Activated T-helper 17 cell treated with anti-CD3 and anti-CD28 coated beads, Interleukin-2, amount 50 U/mL, for 72 hours (primary cell): ENCODE data around the gene CCR6. TPM values are rescaled to one million over a fixed set of nuclear protein-coding genes. Genes with fewer than 3 reads are reported as not detected.
A peak's percentile ranks its signal among the peaks of the same experiment; 100 is the strongest.

Source experiments
- ATAC-seq: fragments of 150-1000 bp; cut with Tn5 transposase; replicated peaks from 2 replicates; pipeline ENCODE4 v1.10.0; 2021; ENCODE audit warnings: mild to moderate bottlenecking, moderate library complexity
- H3K27ac Mint-ChIP-seq: one replicate; pipeline ENCODE4 v1.8.0; 2022; ENCODE audit warnings: mixed read lengths
- H3K27me3 Mint-ChIP-seq: one replicate; pipeline ENCODE4 v1.8.0; 2022; ENCODE audit warnings: mixed read lengths
- H3K36me3 Mint-ChIP-seq: one replicate; pipeline ENCODE4 v1.8.0; 2022; ENCODE audit warnings: low read depth, mild to moderate bottlenecking, mixed read lengths
- H3K4me1 Mint-ChIP-seq: one replicate; pipeline ENCODE4 v1.8.0; 2022; ENCODE audit warnings: mixed read lengths
- H3K4me3 Mint-ChIP-seq: one replicate; pipeline ENCODE4 v1.8.0; 2022; ENCODE audit warnings: mild to moderate bottlenecking, mixed read lengths
- H3K9me3 Mint-ChIP-seq: one replicate; pipeline ENCODE4 v1.8.0; 2022; ENCODE audit warnings: mixed read lengths
- total RNA-seq, 2 donors: library from RNA; stranded (reverse); gene quantifications; one replicate each; pipeline ENCODE4 v1.2.3, GENCODE V29; 2022

Gene CCR6
- total RNA-seq, 2 donors from 2014 or later = 31.5 to 55.7 TPM

DNA sequence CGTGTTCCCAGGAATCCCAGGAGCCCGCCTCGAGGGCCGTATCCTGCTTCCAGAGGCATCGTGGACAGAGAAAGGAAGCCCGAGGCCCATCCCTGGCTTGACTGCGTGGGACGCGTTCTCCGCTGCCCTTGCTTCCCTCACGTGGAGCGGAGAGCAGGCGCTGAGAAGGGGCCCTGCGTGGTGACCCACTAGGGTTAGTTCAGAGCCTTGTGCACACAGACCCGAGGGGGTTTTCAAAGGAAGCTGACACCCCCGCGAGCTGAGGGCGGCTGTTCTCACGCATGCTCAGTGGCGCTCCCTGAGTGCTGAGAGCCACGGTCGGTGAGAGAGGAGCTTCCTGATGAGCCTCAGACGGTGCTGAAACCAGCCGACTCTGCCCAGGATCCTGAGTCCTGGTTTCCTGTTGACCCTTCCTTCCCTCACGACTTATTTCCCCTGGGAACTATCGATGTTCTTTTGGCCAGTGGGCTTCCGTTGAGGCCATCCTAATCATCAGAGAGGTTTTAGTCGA is 28.9 kb upstream of the CCR6 start:
- Mint-ChIP-seq H3K27ac (peak overlapping the region; percentile 92), H3K27me3 (no peaks in the 10 kb centered on the region), H3K4me3 (peak overlapping the region; percentile 86), H3K36me3 (no peaks in the 10 kb centered on the region), H3K4me1 (peaks cover 55% of the 10 kb centered on the region), H3K9me3 (no peaks in the 10 kb centered on the region)
- ATAC-seq = peak; percentile 71

DNA sequence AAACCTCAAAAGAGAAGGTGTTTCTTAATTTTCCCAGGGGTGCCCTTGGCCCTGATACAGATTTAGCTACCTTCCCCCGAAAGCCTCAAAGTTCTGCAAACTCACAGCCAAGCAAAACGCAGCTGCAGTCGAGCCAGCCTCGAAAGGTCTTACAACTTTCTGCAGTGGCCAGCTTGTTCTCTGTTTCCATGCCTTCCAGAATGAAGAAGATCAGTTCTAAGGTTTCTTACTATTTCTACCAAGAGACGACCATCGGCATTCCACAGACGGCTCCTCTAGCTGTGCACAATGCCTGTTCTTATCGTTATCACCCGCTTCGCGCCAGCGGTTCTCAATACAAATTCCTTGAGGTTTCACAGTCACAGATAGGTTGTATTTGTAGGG is 28.5 kb upstream of the CCR6 start:
- H3K27ac Mint-ChIP-seq = peak overlapping the region; percentile 92
- H3K4me3 Mint-ChIP-seq = peak overlapping the region; percentile 86
- no peaks in the 10 kb centered on the region for H3K36me3 Mint-ChIP-seq
- H3K4me1 Mint-ChIP-seq = peaks cover 58% of the 10 kb centered on the region
- peak; percentile 11 for ATAC-seq
- no peaks in the 10 kb centered on the region for H3K9me3 Mint-ChIP-seq
- H3K27me3 Mint-ChIP-seq = no peaks in the 10 kb centered on the region

DNA sequence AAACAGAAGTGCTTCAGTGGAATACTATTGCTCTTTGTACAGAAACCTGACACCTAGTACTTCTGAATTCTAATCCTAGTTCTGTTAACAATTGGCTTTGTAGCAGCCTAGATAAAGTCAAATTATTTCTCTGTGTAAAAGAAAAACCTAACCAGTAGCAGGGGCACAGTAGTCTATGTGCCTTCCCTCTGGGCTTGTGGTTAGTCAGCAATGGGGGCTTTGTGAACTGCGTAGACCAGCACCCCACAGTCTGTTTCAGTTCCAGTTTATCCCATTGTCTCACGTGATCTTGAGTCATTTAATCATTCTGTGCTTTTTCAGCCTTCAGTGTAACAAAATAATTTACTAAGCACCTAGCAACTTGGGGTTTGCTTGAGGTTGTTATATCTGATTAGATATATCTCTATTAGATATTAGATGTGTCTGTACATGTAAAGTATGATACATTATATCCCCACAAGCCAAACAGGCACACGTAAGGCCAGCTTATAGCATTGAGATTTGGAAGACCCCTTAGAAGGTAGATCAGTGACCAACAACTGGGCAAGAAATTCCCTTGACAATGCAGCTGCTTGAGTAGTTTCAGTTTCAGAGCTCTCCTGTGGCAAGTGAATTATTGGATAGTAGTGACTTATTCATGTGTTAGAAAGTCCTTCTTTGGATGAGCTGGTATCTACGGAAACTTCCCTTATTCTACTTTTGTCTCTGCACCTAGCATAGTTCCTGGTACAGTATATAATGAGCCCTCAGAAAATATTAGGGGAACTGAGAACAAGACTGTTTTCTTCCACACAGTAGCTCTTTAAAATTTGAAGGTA is 27.9 kb upstream of the CCR6 start:
- Mint-ChIP-seq H3K9me3 (no peaks in the 10 kb centered on the region), H3K4me3 (peak overlapping the region; percentile 86), H3K27ac (peak overlapping the region; percentile 92), H3K27me3 (no peaks in the 10 kb centered on the region), H3K4me1 (peaks cover 64% of the 10 kb centered on the region), H3K36me3 (no peaks in the 10 kb centered on the region)
- peak; percentile 67 for ATAC-seq

DNA sequence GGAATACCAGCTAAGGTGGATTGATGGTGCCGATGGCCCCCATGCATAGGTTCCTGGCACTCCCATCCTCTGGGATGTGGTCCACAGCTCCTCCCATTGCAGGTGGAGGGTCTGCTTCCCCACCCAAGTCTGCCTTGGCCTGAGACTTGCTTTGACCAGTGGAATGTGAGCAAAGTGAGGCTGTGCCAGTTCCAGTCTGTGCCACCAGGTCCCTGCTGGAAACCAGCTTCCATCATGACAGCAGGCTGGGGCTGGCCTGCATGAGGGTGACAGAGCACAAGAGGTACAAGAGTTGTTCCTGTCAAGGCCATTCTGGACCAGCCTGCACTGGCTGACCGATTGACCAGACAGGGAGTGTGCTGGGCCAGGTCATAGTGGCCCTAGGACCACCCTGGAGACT is 27.0 kb upstream of the CCR6 start:
- Mint-ChIP-seq H3K27ac (no peak overlapping the region), H3K36me3 (no peaks in the 10 kb centered on the region), H3K9me3 (no peaks in the 10 kb centered on the region), H3K27me3 (no peaks in the 10 kb centered on the region), H3K4me1 (peaks cover 58% of the 10 kb centered on the region), H3K4me3 (peak overlapping the region; percentile 86)
- no peak for ATAC-seq

DNA sequence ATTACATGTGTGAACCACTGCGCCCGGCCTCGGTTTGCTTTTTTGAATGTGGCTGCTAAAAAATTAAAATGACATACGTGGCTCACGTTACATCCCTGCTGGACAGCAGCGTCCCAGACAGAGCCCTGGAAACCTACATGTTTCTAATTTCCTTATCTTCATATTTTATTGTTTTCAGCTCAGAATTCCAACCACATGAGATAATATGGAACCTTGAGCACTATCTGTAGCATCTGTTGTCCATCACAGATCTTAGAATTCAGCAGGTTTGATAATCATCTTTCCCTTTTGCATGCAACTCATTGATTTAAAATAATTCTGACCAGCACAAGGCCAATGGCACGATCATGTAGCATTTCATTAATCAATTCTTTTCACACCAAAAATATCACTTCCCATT is 25.9 kb upstream of the CCR6 start:
- Mint-ChIP-seq H3K27me3 (no peaks in the 10 kb centered on the region), H3K27ac (no peak overlapping the region), H3K4me1 (peaks cover 47% of the 10 kb centered on the region), H3K36me3 (no peaks in the 10 kb centered on the region), H3K4me3 (no peak overlapping the region), H3K9me3 (no peaks in the 10 kb centered on the region)
- no peak for ATAC-seq

DNA sequence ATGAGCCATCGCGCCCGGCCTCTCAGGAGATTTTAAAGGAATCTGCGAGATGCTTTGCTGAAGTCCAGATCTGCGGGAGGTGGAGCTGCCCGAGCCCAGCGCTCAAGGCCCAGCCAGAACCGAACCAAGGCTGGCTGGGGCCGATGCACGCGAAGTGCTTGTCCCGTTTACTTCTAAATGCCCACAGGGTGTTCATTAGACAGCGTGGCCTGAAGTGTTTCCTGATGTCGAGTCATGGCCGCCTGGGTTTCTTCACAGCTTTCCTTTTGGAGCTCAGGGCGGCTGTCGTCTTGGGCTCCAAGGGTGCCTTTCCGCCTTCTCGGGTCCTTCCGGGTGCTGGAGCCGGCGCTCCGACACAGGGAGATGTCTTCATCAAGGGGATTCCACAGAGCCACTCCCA is 25.1 kb upstream of the CCR6 start:
- no peaks in the 10 kb centered on the region for H3K9me3 Mint-ChIP-seq
- no peaks in the 10 kb centered on the region for H3K36me3 Mint-ChIP-seq
- no peak overlapping the region for H3K4me3 Mint-ChIP-seq
- ATAC-seq = no peak
- no peak overlapping the region for H3K27ac Mint-ChIP-seq
- no peaks in the 10 kb centered on the region for H3K27me3 Mint-ChIP-seq
- peaks cover 42% of the 10 kb centered on the region for H3K4me1 Mint-ChIP-seq

DNA sequence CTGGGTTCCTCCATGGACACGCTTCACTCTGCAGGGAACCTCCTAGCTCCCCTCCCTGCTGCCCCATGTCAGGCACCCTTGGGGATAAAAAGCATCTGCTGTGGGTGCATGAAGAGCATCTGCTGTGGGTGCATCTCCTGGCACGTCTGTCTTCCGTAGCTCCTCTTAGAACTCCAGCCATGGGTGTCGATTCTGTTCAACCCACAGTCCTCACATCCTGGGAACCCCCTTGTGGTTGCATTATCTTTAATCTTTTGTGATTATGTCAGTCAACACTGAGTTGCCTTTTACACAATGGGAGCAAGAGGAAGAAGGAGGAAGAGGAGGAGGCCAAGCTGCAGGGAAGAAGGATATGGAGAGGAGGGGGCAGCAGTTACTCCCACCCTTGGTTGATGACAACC is 24.1 kb upstream of the CCR6 start:
- Mint-ChIP-seq H3K27ac (peak overlapping the region; percentile 48), H3K9me3 (no peaks in the 10 kb centered on the region), H3K4me1 (peaks cover 44% of the 10 kb centered on the region), H3K27me3 (no peaks in the 10 kb centered on the region), H3K4me3 (peak overlapping the region; percentile 53), H3K36me3 (no peaks in the 10 kb centered on the region)
- ATAC-seq = peak; percentile 32

DNA sequence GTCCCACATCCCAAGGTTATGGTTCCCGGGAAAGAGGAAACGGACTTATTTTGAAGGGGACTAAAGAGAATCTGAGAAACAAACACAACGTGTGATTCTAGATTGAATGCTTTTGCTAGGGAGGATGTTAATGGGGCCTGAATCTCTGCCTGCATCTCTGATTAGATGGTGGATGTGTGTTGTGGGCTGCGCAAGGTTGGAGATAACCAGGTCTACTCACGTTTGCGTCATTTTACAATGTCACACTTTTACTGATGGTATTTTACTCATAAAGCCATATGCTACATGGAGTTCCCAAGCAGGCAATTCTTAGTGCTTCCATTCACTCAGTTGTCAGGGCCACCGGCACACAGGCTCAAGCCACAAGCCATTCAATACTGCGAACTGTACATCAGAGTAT is 23.2 kb upstream of the CCR6 start:
- Mint-ChIP-seq H3K27ac (no peak overlapping the region), H3K4me3 (no peak overlapping the region), H3K9me3 (no peaks in the 10 kb centered on the region), H3K4me1 (peaks cover 40% of the 10 kb centered on the region), H3K27me3 (no peaks in the 10 kb centered on the region), H3K36me3 (no peaks in the 10 kb centered on the region)
- ATAC-seq = no peak

DNA sequence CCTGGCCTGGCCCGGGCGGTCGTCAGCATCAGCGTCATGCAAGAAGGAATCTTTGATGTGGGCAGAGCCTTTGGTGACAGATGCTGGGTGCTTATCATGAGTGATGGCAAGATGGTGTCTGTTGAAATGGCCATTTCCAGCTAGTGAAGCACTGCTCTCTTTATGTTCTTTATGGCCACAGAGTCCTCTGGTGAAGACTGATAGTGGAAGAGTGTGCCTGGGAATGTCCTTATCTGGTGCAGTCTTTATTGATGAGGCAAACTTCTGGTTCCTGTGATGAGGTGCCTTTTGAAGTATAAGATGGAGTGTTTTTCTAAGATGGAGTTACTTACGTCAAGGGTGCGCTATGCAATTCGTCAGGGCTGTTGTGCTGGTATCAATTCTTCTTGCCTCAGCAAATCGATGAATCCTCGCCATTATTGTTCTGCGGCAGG is 22.6 kb upstream of the CCR6 start:
- Mint-ChIP-seq H3K9me3 (no peaks in the 10 kb centered on the region), H3K4me1 (peaks cover 35% of the 10 kb centered on the region), H3K27ac (no peak overlapping the region), H3K27me3 (no peaks in the 10 kb centered on the region), H3K36me3 (no peaks in the 10 kb centered on the region), H3K4me3 (no peak overlapping the region)
- ATAC-seq = no peak

DNA sequence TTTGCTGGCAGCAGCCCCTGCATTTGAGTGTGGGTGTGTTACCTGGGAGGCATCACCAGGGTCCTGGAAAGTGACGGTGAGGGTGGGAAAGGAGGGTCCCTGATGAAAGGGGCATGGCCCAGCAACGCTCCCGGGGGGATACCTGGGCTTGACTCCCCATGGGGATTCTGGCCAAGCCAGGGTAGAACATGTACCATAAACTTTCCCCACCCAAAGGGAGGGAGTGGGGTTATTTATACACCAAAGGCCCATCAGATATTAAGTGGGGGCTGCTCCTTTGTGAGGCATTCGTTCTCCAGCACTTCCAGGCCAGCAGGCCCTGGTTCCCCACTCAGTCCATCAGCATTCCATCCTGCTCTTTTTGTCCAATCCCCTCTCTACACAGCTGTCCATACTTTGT is 20.6 kb upstream of the CCR6 start:
- ATAC-seq = no peak
- H3K27ac Mint-ChIP-seq = no peak overlapping the region
- no peaks in the 10 kb centered on the region for H3K27me3 Mint-ChIP-seq
- H3K36me3 Mint-ChIP-seq = no peaks in the 10 kb centered on the region
- peaks cover 38% of the 10 kb centered on the region for H3K4me1 Mint-ChIP-seq
- no peaks in the 10 kb centered on the region for H3K9me3 Mint-ChIP-seq
- H3K4me3 Mint-ChIP-seq = no peak overlapping the region

DNA sequence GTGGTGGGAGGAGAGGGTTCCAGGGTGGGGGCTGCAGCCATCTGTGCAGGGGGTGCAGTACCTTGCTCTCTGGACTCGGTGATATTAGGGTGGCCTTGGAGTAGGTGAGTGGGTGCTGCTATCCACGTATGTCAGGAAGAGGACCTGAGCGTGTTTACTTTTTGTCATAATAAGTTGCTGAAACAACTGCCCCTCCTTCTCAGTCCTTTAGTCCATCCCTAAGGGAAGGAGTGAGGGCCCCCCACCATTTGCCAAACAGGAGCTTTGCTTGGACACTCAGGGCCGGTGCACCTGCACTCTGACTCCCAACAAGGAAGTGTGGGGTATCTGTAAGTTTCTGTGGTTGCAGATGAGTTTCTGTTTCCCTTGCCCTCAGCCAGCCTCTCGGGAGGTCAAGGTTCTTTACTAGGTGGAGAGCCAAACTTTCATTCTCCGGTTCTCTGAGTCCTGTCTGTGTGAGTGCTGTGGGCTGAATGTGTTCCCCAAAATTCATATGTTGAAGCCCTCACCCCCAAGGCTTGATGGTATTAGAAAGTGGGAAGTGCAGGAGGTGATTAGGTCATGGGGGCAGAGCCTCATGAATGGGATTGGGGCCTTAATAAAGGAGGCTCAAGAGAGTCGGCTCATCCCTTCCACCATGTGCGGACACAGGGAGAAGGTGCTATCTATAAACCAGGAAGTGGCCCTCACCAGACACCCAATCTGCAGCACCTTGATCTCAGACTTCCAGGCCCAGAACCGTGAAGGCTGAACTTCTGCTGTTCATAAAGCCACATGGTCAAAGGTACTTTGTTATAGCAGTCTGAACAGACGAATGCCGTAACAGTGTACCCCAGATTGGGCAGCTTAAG is 19.6 kb upstream of the CCR6 start:
- Mint-ChIP-seq H3K9me3 (no peaks in the 10 kb centered on the region), H3K4me1 (peaks cover 40% of the 10 kb centered on the region), H3K36me3 (no peaks in the 10 kb centered on the region), H3K27me3 (no peaks in the 10 kb centered on the region), H3K27ac (peak overlapping the region; percentile 11), H3K4me3 (peak overlapping the region; percentile 33)
- ATAC-seq = peak; percentile 51

DNA sequence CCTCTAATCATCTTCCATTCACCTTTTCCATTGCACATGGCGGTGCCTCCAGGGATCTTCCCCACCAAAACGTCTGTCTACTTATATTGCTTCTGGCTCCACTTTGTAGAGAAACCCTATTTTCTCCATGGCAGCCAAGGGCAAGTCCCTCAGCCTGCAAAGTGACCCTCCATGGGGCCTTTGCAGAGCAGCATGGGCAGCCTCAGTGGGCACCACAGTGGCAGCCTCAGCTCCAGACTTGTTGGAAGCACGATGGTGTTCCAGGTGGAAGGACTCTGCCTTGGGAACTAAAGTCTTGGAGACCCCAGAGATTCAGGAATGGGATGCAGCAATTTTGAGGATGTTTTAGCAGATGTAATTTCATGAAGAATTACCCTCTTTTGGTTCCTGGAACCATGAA is 18.5 kb upstream of the CCR6 start:
- Mint-ChIP-seq H3K4me3 (no peak overlapping the region), H3K27ac (no peak overlapping the region), H3K27me3 (no peaks in the 10 kb centered on the region), H3K36me3 (no peaks in the 10 kb centered on the region), H3K9me3 (no peaks in the 10 kb centered on the region), H3K4me1 (peaks cover 33% of the 10 kb centered on the region)
- no peak for ATAC-seq

DNA sequence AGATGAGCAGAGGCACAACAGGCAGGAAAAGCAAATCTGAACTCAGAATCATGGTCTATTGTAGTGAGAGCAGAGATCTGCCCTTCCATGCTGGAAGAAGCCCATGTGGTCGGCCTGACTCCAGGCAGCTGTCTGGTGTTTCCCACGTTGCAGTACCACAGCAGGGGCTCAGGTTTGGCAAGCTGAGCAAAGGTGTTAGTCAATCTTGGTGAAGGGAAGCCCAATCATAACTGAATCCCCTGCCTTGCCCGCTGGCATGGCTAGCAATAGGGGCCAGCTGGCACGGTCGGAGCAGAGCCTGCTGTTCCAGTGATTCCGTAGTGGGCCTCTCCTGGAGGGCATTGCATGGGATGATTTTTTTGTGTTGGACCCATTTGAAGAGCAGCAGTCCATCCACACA is 17.8 kb upstream of the CCR6 start:
- Mint-ChIP-seq H3K4me1 (peaks cover 33% of the 10 kb centered on the region), H3K36me3 (no peaks in the 10 kb centered on the region), H3K27me3 (no peaks in the 10 kb centered on the region), H3K27ac (no peak overlapping the region), H3K4me3 (no peak overlapping the region), H3K9me3 (no peaks in the 10 kb centered on the region)
- no peak for ATAC-seq

DNA sequence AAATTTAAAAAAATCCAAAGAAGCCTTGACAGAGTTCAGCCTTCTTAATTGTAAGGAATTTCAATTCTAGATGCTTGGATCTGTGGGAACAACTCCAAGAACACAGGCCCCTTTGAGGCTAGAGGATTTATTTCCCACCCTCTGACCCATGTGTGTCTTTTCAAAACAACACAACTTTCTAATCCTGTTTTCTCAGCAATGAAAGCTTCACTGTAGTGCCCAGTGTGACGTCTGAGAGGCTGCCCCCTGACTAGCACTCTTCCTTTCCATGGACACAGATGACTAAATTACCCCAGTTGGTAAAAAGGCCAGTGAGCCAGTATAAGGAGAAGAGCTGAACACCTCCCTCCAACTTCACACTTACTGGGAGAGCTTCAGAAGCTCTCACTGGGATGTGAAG is 16.5 kb upstream of the CCR6 start:
- H3K27ac Mint-ChIP-seq = no peak overlapping the region
- H3K36me3 Mint-ChIP-seq = peaks cover 2% of the 10 kb centered on the region
- H3K4me3 Mint-ChIP-seq = no peak overlapping the region
- ATAC-seq = no peak
- H3K9me3 Mint-ChIP-seq = no peaks in the 10 kb centered on the region
- peaks cover 41% of the 10 kb centered on the region for H3K4me1 Mint-ChIP-seq
- no peaks in the 10 kb centered on the region for H3K27me3 Mint-ChIP-seq

DNA sequence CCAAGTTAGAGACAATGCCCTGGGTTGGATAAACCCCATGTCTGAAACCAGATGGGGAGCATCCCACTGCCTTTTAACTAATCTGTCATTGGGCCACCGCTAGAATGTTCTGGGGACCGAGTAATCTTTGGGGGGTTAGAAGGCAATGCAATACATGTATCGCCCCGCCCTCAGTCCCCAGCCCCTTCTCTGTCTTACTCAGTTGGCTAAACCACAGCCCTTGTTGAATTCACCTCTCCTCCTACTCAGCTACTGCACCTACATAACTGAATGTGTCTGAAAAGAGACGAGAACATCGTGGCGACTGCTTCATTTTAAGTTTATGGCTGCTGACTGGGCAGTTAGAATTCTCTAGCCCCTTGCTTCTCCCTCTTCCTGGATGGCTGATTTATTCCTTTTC is 15.1 kb upstream of the CCR6 start:
- H3K27ac Mint-ChIP-seq = peak overlapping the region; percentile 54
- peaks cover 15% of the 10 kb centered on the region for H3K36me3 Mint-ChIP-seq
- H3K4me3 Mint-ChIP-seq = peak overlapping the region; percentile 56
- peak; percentile 57 for ATAC-seq
- no peaks in the 10 kb centered on the region for H3K27me3 Mint-ChIP-seq
- H3K9me3 Mint-ChIP-seq = no peaks in the 10 kb centered on the region
- H3K4me1 Mint-ChIP-seq = peaks cover 42% of the 10 kb centered on the region
